ENCODE results near the gene PMM2.
"Not testable (repeated sequence)": the region's sequence is repeated elsewhere in the genome, so short reads cannot be mapped to it uniquely, and the experiment has no call there.

The PMM2 gene

DNA sequence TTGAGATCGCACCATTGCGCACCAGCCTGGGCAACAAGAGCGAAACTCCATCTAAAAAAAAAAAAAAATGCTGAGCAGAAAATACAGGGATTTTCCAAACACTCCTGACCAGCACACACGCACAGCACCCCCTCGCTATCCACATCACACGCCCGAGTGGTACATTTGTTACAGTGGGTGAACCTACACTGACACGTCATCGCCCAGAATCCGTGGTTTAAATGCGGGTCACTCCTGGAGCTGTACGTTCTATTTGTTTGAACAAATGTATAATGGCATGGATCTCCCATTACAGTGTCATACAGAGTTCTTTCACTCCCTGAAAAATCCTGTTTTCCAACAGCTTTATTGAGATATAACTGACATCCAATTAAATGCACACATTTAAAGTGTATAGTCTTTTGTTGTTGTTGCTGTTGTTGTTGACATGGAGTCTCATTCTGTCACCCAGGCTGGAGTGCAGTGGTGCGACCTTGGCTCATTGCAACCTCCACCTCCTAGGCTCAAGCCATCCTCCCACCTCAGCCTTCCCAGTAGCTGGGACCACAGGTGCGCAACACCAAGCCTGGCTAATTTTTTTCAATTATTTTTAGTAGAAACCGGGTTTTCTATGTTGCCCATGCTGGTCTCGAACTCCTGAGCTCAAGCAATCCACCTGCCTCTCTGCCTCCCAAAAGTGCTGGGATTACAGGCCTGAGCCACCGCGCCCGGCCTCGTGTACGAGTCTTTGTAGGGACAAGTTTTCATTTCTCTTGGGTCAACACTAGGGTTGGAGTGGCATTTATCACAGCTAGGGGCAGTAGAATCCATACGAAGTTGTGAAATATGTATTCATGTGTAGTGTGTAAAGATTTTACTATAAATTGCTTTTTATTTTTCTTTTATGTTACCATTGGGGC, 75.6 kb downstream of the PMM2 start:
- Histone ChIP-seq H3K9me3 (ENCODE audit: control insufficient read depth, low read length) (no peaks in the 10 kb centered on the region), H3K27me3 (replicated peaks; ENCODE audit: control insufficient read depth, insufficient read depth, low read length) (no peaks in the 10 kb centered on the region)
- no peak for DNase-seq (ENCODE audit: low read depth)

DNA sequence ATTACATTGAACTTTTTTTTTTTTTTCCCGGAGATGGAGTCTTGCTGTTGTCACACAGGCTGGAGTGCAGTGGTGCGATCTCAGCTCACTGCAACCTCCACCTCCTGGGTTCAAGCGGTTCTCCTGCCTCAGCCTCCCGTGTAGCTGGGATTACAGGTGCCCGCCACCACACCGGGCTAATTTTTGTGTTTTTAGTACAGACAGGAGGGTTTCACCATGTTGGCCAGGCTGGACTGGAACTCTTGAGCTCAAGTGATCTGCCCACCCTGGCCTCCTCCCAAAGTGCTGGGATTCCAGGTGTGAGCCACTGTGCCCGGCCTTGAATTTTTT, 76.2 kb downstream of the PMM2 start:
- H3K9ac ChIP-seq (ENCODE audit: low read length); H3K9me3 ChIP-seq (ENCODE audit: control insufficient read depth, low read length); DNase-seq (ENCODE audit: low read depth); H3K27me3 ChIP-seq (replicated peaks; ENCODE audit: control insufficient read depth, insufficient read depth, low read length); H3K4me3 ChIP-seq (ENCODE audit: low read length); H3K36me3 ChIP-seq (ENCODE audit: control insufficient read depth, insufficient read depth, low read length, severe bottlenecking): not testable (repeated sequence)
- peaks cover 30% of the 10 kb centered on the region for H3K4me1 ChIP-seq (ENCODE audit: control insufficient read depth, insufficient read depth, low read length)

More for the DNA sequence above, 75.6 kb downstream of the PMM2 start:
- no peaks in the 10 kb centered on the region for H3K36me3 ChIP-seq (ENCODE audit: control insufficient read depth, insufficient read depth, low read length, severe bottlenecking)
- no peak overlapping the region for H3K9ac ChIP-seq (ENCODE audit: low read length)
- peaks cover 26% of the 10 kb centered on the region for H3K4me1 ChIP-seq (ENCODE audit: control insufficient read depth, insufficient read depth, low read length)
- H3K4me3 ChIP-seq (ENCODE audit: low read length), result no peak overlapping the region

DNA sequence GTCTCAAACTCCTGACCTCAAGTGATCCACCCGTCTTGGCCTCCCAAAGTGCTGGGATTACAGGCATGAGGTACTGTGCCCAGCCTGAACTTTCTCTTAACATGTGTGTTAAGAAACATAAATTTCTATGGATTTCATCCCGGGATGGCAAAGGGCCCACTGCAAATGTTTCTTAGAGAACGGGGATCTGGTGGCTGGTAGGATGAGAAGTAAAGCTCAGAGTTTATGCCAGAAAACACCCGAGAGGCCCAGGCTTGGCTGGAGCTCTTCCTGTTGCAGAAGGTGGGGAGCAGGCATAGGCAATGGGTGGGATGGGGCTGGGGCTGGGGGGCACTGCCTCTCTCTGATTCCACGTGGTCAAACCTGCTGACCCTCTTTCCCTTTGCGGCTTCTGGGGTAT, 76.7 kb downstream of the PMM2 start:
- Histone ChIP-seq H3K9ac (ENCODE audit: low read length) (no peak overlapping the region), H3K4me3 (ENCODE audit: low read length) (no peak overlapping the region), H3K36me3 (ENCODE audit: control insufficient read depth, insufficient read depth, low read length, severe bottlenecking) (no peaks in the 10 kb centered on the region), H3K27me3 (replicated peaks; ENCODE audit: control insufficient read depth, insufficient read depth, low read length) (no peaks in the 10 kb centered on the region), H3K4me1 (ENCODE audit: control insufficient read depth, insufficient read depth, low read length) (peaks cover 33% of the 10 kb centered on the region), H3K9me3 (ENCODE audit: control insufficient read depth, low read length) (no peaks in the 10 kb centered on the region)
- DNase-seq (ENCODE audit: low read depth), result peak; percentile 74

DNA sequence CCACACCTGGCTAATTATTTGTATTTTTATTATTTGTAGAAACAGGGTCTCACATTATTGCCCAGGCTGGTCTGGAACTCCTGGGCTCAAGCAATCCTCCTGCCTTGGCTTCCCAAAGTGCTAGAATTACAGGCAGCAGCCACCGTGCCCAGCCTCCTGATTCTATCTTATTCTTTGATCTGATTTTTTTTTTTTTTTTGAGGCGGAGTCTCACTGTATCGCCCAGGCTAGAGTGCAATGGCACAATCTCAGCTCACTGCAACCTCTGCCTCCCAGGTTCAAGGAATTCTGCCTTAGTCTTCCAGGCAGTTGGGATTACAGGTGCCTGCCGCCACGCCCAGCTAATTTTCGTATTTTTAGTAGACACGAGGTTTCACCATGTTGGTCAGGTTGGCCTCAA, 77.7 kb downstream of the PMM2 start:
- H3K4me3 ChIP-seq (ENCODE audit: low read length); DNase-seq (ENCODE audit: low read depth); H3K36me3 ChIP-seq (ENCODE audit: control insufficient read depth, insufficient read depth, low read length, severe bottlenecking); H3K9ac ChIP-seq (ENCODE audit: low read length); H3K27me3 ChIP-seq (replicated peaks; ENCODE audit: control insufficient read depth, insufficient read depth, low read length); H3K9me3 ChIP-seq (ENCODE audit: control insufficient read depth, low read length): not testable (repeated sequence)
- H3K4me1 ChIP-seq (ENCODE audit: control insufficient read depth, insufficient read depth, low read length), result peaks cover 34% of the 10 kb centered on the region

DNA sequence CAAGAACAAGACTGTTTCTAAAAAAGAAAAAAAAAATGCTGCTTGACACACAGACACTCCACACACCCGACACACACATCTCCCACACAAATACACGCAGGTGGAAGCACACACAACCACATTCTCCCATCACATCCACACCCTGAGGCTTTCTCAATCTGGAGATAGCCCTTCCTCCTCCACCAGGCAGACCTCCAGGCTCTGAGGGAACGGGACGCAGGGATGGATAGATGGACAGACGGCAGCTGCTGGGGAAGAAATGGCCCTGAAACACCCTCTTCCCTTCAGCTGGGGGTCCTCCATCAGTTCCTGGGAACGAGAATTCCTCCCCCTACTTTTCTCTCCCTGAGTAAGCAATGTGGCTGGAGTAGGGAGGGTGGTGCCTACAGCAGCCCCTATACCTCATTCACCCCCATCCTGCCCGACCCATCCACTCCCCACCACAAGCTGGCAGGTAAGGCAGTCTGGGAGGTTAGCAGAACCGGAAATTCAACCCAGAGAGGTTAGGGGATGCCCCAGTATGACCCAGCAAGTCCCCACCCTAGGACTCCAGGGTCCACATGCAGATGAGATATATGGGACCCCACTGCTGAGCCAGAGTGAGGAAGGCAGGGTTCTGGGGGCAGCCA, 80.4 kb downstream of the PMM2 start:
- no peaks in the 10 kb centered on the region for H3K9me3 ChIP-seq (ENCODE audit: control insufficient read depth, low read length)
- H3K9ac ChIP-seq (ENCODE audit: low read length), result no peak overlapping the region
- no peaks in the 10 kb centered on the region for H3K27me3 ChIP-seq (replicated peaks; ENCODE audit: control insufficient read depth, insufficient read depth, low read length)
- no peaks in the 10 kb centered on the region for H3K36me3 ChIP-seq (ENCODE audit: control insufficient read depth, insufficient read depth, low read length, severe bottlenecking)
- DNase-seq (ENCODE audit: low read depth), result no peak
- H3K4me3 ChIP-seq (ENCODE audit: low read length), result no peak overlapping the region
- peaks cover 27% of the 10 kb centered on the region for H3K4me1 ChIP-seq (ENCODE audit: control insufficient read depth, insufficient read depth, low read length)

DNA sequence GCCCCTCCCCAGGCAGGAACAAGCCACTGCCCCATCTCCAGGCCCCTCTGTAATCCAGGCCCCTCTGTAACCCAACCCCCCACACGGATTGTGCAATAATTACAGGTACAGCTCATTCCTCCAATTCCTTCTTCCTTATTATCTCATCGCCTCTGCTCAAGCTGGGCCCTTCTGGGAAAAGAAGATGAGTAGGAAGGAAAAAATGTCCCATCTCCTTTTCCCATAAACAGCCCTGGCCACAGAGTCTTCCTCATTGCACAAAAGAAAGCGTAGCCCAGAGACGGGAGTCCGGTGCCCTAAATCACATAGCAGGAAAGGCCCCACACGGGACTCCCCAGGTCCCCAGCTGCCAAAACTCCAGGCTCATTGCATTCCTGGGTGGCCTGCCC, 80.9 kb downstream of the PMM2 start:
- no peaks in the 10 kb centered on the region for H3K36me3 ChIP-seq (ENCODE audit: control insufficient read depth, insufficient read depth, low read length, severe bottlenecking)
- peaks cover 27% of the 10 kb centered on the region for H3K4me1 ChIP-seq (ENCODE audit: control insufficient read depth, insufficient read depth, low read length)
- peak; percentile 43 for DNase-seq (ENCODE audit: low read depth)
- H3K9me3 ChIP-seq (ENCODE audit: control insufficient read depth, low read length), result no peaks in the 10 kb centered on the region
- no peak overlapping the region for H3K4me3 ChIP-seq (ENCODE audit: low read length)
- no peaks in the 10 kb centered on the region for H3K27me3 ChIP-seq (replicated peaks; ENCODE audit: control insufficient read depth, insufficient read depth, low read length)
- H3K9ac ChIP-seq (ENCODE audit: low read length), result no peak overlapping the region

DNA sequence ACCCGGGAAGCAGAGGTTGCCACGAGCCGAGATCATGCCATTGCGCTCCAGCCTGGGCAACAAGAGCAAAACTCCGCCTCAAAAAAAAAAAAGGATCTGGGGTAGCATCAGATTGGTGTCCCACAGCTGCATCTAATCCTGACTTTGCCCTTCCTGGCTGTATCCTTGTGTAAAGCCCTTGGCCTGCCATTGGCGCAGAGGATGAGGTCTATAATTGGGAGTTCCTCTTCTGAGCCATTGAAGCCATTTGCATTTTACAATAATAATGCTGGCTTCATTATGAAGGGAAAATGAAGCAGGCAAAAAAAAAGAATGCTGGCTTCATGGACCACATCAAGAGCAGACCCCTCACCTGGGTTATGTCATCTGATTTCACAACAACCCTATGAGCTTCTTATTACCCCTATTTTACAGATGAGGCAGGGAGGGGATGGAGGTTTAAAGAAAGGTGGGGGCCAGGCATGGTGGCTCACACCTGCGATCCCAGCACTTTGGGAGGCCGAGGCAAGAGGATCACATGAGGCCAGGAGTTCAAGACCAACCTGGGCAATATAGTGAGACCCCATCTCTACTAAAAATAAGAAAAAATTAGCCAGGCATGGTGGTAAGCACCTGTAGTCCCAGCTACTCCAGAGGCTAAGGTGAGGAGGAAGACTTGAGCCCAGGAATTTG, 83.3 kb downstream of the PMM2 start:
- Histone ChIP-seq H3K9ac (ENCODE audit: low read length) (no peak overlapping the region), H3K4me3 (ENCODE audit: low read length) (no peak overlapping the region), H3K36me3 (ENCODE audit: control insufficient read depth, insufficient read depth, low read length, severe bottlenecking) (no peaks in the 10 kb centered on the region), H3K4me1 (ENCODE audit: control insufficient read depth, insufficient read depth, low read length) (peaks cover 42% of the 10 kb centered on the region), H3K9me3 (ENCODE audit: control insufficient read depth, low read length) (no peaks in the 10 kb centered on the region), H3K27me3 (replicated peaks; ENCODE audit: control insufficient read depth, insufficient read depth, low read length) (no peaks in the 10 kb centered on the region)
- no peak for DNase-seq (ENCODE audit: low read depth)

DNA sequence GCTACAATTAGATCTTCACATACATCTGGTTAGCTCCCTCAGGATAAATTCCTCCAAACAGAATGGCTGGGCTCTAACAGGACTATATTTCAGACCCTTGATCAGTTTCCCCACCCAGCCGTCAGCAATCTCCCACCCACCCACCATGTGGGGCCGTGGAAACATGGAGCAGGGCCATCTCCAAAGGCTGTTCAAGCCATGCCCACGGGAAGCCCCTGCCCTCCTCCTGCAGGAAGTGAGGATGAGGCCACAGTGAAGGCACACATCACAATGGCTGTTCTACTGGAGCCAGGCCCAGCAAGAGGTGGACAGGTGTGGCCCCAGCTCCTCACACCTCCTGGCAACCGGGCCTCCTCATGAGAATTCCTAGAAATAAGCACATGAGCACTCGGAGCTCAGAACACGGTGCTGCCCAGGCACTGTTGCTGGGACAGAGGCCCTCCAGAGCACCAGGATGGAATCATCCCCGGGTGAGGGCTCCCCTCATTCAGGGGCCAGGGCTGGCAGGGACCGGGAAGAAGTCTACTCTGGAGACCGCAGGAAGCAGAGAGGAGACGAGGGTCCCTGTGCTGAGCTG, 84.5 kb downstream of the PMM2 start, which contains the start of gene LITAFD:
Gene LITAFD (plus strand): TSS at position 311 of the 577 bp plus-strand sequence. CDS start 2,005 bp downstream, outside the sequence.
- peaks cover 49% of the 10 kb centered on the region for H3K4me1 ChIP-seq (ENCODE audit: control insufficient read depth, insufficient read depth, low read length)
- DNase-seq (ENCODE audit: low read depth), result no peak
- no peaks in the 10 kb centered on the region for H3K27me3 ChIP-seq (replicated peaks; ENCODE audit: control insufficient read depth, insufficient read depth, low read length)
- no peaks in the 10 kb centered on the region for H3K9me3 ChIP-seq (ENCODE audit: control insufficient read depth, low read length)
- H3K9ac ChIP-seq (ENCODE audit: low read length), result no peak within 1 kb of the TSS
- H3K36me3 ChIP-seq (ENCODE audit: control insufficient read depth, insufficient read depth, low read length, severe bottlenecking), result no peaks in the 10 kb centered on the region
- no peak within 1 kb of the TSS for H3K4me3 ChIP-seq (ENCODE audit: low read length)

DNA sequence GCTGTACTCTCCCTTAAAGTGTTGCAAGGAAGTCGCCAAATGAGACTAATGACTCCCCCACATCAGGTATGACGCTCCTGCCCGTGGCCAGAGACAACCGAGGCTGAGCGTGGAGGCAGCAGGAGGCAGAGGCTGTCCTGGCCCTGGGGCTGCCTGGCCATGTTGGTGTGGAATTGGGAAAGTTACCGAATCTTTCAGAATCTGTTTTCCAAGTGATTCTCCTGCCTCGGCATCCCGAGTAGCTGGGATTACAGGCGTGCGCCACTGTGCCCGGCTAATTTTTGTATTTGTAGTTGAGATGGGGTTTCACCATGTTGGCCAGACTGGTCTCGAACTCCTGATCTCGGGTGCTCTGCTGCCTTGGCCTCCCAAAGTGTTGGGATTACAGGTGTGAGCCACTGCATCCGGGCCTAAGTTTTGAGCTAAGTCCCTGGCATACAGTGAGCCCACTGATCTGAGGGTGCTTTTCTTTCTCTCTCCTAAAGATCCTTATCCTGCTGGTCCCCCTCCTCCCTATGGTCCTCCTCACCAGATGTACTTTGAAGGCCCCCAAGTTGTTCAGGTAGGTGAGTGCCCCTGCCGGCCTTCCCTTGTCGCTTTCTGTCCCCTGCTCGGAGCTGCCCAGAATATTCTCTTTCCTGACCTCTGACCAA, 85.2 kb downstream of the PMM2 start:
- peaks cover 46% of the 10 kb centered on the region for H3K4me1 ChIP-seq (ENCODE audit: control insufficient read depth, insufficient read depth, low read length)
- H3K36me3 ChIP-seq (ENCODE audit: control insufficient read depth, insufficient read depth, low read length, severe bottlenecking), result no peaks in the 10 kb centered on the region
- H3K9me3 ChIP-seq (ENCODE audit: control insufficient read depth, low read length), result no peaks in the 10 kb centered on the region
- no peak for DNase-seq (ENCODE audit: low read depth)
- no peaks in the 10 kb centered on the region for H3K27me3 ChIP-seq (replicated peaks; ENCODE audit: control insufficient read depth, insufficient read depth, low read length)
- H3K9ac ChIP-seq (ENCODE audit: low read length), result no peak overlapping the region
- H3K4me3 ChIP-seq (ENCODE audit: low read length), result no peak overlapping the region

DNA sequence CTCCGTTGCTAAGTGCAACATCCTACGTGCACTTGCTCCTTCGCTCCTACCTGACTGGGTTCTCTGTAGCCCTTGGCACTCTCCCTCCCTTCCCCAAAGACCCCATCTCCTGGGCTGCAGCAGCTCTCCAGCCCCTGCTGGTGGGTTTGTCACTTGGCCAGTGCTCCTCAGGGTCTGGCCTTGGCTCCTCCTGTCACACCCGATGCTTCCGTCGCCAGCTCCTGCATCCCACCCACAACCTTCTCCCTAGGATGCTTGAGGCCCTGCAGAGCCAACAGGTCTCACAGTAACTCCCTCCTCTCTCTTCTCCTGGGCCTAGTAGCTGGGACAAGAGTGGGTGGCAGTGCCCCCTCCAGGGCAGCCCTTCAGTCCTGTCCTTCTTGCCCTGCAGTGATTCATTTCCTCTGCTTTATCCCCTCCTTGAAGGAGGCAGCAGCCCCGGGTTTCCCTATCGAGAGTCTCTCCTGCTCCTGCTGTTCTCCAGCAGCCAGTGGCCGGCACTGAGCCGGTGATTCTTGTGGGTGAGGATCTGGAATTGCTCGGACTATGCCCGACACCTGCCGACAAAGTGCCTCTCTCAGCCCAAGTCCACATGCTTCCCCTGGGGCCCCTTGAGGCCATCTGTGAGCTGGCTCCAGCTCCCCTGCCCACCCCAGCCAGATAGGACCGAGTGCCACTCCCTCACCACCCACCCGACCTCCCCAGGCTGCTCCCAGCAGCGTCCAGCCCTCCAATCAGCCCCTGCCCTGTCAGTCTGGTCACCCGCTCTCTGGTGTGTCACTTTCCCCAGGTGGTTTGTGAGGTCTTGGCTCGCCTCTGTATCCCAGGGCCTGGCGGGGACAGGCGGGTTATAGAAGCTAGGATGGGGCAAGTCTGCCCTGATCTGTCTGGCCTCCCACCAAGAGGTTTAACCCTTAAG, 88.3 kb downstream of the PMM2 start:
- DNase-seq (ENCODE audit: low read depth), result peak; percentile 30
- Histone ChIP-seq H3K36me3 (ENCODE audit: control insufficient read depth, insufficient read depth, low read length, severe bottlenecking) (peaks cover 9% of the 10 kb centered on the region), H3K4me1 (ENCODE audit: control insufficient read depth, insufficient read depth, low read length) (peaks cover 40% of the 10 kb centered on the region), H3K9me3 (ENCODE audit: control insufficient read depth, low read length) (no peaks in the 10 kb centered on the region), H3K4me3 (ENCODE audit: low read length) (no peak overlapping the region), H3K27me3 (replicated peaks; ENCODE audit: control insufficient read depth, insufficient read depth, low read length) (no peaks in the 10 kb centered on the region), H3K9ac (ENCODE audit: low read length) (no peak overlapping the region)
